Activated CD4-positive, CD25-positive, alpha-beta regulatory T cell treated with anti-CD3 and anti-CD28 coated beads, Interleukin-2, amount 50 U/mL, for 72 hours (primary cell): ENCODE data around the gene SLC35G3.
"Not testable (repeated sequence)": the region's sequence is repeated elsewhere in the genome, so short reads cannot be mapped to it uniquely, and the experiment has no call there.

Source experiments
- DNase-seq: peaks from one replicate; pipeline ENCODE4 v3.0.0; 2021

Gene SLC35G3

DNA sequence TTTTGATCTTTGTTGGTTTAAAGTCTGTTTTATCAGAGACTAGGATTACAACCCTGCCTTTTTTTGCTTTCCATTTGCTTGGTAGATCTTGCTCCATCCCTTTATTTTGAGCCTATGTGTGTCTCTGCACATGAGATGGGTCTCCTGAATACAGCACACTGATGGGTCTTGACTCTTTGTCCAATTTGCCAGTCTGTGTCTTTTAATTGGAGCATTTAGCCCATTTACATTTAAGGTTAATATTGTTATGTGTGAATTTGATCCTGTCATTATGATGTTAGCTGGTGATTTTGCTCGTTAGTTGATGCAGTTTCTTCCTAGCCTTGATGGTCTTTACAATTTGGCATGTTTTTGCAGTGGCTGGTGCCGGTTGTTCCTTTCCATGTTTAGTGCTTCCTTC lies 8.4 kb upstream of the SLC35G3 start:
- DNase-seq = not testable (repeated sequence)

DNA sequence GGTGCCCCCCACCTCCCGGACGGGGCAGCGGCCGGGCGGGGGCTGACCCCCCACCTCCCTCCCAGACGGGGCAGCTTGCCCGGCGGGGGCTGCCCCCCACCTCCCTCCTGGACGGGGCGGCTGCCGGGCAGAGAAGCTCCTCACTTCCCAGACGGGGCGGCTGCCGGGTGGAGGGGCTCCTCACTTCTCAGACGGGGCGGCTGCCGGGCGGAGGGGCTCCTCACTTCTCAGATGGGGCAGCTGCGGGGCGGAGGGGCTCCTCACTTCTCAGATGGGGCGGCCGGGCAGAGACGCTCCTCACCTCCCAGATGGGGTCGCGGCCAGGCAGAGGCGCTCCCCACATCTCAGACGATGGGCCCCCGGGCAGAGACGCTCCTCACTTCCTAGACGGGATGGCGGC lies 869 bp upstream of the SLC35G3 start:
- DNase-seq = not testable (repeated sequence)

DNA sequence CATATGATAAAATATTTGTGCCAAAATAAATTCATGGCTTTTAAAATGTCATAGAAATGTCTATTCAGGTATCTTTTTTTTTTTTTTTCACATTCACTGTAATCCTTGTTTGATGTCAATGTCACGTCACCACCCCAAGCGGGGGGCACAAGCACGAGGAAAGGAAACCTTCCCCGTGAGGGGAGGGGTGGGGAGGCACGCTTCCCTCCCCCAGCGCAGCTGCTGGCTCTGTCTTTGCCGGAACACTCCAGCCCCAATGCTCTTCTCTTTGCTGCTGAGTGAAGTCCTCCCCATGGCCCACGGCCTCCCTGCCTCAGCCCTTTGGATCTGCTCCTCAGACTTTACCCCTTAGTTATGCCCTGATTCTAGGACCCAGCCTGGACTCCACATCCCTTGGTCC lies 1.5 kb downstream of the SLC35G3 start:
- no peak for DNase-seq

DNA sequence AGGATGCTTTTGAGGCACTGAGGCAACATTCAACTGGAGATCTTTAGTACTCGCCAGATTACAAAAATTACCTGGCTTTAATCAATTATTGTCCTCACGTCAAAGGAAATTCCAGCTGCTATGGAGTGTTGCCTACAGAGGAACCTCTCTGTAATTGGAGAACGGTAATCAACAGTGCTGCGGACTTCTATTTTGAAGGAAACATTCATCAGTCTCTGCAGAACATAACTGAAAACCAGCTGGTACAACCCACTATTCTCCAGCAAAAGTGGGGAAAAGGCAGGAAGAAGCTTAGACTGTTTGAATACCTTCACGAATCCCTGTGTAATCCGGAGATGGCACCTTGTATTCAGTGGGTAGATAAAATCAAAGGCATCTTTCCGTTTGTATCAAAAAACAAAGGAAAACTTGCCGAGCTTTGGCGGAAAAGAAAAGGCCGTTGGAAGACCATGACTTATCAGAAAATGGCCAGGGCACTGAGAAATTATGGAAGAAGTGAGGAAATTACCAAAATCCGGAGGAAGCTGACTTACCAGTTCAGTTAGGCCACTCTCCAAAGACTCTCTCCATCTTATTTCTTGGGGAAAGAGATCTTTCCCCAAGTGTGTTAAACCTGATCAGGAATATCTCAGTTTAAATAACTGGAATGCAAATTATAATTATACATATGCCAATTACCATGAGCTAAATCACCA lies 3.0 kb downstream of the SLC35G3 start:
- no peak for DNase-seq

DNA sequence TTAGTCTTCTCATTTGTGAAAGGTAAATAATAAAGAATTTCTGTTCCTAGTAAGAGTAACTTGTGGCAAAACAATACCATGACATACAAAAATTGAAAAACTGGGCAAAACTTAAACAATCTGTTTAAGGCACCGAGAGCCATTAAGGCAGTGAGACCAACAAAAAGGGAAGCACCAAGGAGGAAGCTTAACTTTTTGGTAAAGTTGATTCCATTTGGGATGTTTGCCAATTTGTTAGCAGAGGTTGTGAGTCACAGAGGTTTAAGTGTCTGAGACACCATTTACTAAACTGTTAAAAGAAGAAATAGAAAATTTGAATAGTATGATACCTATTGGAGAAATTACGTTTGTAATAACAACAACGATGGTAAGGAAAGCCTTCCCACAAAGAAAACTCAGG lies 4.9 kb downstream of the SLC35G3 start:
- no peak for DNase-seq

DNA sequence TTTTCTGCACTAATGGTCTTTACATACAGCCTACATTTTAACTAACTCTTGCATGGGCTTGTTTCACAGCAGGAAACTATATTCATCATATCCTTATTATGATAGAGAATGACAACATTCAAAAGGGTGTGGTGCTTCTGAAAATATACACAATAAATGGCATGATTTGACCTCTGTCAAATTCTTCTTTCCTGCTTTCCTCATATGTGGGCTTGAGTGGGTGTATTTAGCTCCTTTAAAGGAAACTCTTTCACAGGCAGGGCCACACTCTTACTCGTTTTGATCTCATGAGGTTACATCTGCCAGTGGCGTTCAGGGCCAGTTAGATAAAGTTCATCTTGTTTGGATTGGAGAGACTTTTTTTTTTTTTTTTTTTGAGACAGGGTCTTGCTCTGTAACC lies 6.1 kb downstream of the SLC35G3 start:
- no peak for DNase-seq

DNA sequence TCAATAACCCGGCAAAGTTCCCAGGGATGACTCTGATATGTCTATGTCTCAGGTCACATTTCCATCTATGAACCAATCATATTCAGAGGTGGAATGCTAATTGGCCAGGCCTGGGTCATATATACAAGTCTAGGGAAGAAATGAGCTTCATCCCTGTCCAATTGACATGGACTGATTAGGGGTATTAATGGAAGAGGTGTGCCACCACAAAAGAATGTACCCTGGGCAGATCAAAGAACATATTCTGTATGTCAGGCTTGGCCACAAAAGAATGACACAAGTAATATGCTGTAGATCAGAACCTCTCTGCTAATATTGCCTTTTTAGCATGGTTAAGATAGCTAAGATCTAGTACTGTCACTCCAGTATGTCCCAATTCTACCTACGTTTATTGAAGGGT lies 6.7 kb downstream of the SLC35G3 start:
- no peak for DNase-seq

DNA sequence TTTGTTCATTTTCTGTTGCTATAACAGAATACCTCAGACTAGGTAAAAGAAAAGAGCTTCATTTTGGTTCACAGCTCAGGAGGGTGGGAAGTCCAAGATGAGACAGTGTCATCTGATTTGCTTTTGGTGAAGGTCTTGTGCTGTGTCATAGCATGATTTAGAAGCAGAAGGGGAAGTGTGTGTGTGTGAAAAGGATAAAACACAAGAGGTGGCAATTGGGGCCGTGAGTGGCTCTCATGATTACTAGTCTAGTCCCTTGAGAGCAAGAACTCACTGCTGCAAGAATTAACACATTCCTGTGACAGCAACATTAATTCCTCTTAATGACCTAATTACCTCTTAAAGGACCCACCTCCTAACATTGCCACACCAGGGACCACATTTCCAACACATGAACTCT lies 8.3 kb downstream of the SLC35G3 start:
- no peak for DNase-seq

DNA sequence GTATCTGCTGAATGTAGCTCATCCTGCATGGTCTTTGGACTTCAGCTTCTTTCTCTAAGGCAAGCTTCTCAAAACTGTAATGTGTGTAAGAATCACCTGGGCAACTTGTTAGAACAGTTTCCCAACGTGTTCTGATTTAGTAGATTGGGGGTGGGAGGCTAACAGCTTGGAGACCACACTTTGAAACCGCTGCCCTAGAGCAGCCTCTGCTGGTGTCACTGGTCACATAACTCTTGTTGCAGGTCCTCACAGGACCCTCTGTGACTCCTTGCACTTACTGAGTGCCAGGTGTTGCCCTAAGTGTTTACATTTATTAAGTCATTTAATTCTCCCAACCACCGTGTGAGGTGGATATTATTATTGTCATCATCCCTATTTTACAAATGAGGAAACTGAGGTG lies 9.9 kb downstream of the SLC35G3 start:
- DNase-seq = no peak

DNA sequence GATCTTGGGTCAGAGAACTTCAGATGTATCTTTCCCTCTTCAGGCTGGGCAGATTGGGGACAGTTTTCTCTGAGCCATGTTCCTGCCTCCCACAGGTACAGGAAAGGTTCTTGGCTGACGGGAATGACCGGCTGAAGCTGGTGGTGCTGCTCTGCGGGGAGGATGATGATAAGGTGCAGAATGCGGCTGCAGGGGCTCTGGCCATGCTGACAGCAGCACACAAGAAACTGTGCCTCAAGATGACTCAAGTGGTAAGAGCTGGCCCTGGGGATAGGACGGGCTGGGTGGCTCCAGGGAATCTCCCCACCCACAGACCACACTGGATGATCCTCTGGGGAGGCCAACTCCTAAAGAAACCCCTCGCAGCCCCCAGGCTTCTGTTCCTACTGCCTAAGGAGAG lies 10.9 kb downstream of the SLC35G3 start:
- DNase-seq = no peak

DNA sequence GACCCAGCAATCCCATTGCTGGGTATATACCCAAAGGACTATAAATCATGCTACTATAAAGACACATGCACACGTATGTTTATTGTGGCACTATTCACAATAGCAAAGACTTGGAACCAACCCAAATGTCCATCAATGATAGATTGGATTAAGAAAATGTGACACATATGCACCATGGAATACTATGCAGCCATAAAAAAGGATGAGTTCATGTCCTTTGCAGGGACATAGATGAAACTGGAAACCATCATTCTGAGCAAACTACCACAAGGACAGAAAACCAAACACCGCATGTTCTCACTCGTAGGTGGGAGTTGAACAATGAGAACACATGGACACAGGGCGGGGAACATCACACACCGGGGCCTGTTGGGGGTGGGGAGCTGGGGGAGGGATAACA lies 14.8 kb downstream of the SLC35G3 start:
- not testable (repeated sequence) for DNase-seq

DNA sequence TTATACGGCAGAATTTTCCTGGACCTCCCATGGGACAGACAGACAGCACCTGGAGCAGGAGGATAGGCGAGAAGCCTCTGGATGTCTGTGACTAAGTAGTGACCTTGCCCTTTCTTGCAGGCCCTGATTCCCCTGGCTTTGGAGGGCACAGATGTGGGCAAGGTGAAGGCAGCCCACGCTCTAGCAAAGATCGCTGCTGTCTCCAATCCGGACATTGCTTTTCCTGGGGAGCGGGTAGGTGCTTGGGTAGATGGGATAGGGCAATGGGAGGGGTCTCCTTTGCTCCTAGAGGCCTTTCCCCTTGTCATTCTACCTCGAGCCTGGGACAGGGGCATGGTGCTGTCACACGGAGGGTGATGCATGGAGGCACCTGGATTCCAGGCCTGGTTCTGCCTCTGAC lies 17.3 kb downstream of the SLC35G3 start:
- DNase-seq = no peak

DNA sequence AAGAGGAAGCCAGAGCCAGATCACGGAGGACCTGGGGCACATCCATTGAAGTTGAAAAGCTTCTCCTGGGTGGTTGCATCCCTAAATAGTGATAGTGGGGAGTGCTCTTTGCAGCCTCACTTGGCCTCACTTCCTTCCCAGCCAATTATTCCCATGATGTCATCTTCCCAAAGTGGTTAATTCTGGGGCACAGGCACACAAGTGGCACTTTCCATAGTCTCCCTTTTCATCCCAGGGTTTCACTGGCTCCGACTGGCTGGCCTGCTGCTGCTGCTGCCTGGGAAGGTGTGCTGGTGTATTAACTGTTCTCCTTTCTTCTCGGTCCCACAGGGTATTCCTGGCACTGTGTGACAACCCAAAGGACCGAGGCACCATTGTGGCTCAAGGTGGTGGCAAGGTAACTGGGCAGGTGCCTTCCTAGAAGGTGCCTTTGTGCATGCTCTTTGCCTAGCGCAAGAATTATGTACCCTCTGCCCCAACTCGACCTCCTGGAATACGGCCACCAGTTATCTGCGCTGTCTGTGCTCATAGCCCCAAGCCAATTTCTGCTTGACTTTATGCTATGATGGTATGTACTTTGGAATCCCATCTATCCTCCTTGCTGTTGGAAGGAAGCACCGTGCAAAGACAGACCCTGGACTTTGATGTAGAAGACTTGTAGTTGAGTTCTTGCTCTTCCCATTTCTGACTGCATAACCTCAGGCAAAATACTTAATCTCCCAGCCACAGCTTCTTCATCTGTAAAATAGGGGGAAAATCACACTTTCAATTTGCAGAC lies 18.4 kb downstream of the SLC35G3 start:
- DNase-seq = no peak

DNA sequence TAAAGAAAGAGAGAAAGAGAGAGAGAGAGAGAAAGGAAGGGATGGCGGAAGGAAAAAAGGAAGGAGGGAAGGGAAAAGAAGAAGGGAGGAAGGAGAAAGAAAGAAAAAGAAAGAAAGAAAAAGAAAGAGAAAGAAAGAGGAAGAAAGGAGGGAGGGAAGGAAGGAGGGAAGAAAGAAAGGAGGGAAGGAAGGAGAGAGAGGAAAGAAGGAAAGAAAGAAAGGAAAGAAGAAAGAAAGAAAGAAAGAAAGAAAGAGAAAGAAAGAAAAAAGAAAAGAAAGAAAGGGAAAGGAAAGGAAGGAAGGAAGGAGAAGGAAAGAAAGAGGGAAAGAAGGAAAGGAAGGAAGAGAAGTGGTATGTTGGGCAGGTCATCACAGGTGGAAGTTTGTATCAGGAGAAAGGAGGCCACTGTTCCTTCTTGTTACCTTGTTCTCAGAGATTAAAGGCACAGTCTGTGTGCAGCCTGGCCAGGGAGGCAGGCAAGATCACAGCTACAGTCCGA lies 19.3 kb downstream of the SLC35G3 start:
- DNase-seq = no peak

DNA sequence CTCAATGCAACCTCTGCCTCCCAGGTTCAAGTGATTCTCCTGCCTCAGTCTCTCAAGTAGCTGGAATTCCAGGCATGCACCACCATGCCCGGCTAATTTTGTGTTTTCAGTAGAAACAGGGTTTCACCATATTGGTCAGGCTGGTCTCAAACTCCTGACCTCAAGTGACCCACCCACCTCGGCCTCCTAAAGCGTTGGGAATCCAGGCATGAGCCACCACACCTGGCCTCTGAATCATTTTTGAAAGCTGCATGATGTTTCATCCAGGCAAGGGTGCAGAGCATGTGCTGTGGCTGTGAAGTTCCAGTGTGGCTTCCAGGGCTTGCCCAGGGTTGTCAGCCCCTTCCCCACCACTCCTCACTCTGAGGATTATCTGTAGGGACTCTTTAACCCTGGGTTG lies 21.9 kb downstream of the SLC35G3 start:
- DNase-seq = not testable (repeated sequence)

DNA sequence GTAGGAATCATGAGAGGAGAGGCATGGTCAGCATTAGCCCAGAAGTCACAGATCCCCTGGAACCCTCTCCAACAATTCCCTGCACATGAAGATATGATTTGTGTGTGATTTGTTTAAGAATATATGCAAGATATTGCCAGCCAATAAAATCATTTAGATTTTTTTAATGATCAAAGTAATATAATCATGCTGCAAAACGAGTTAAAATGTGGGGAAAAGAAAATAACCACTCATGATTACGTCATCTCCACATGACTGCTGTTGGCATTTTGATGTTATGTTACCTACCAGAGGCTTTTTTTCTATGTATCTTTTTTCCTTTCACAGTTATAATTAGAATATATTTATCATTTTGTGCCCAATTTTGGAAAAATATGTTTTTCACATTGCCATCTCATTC lies 22.4 kb downstream of the SLC35G3 start:
- no peak for DNase-seq

DNA sequence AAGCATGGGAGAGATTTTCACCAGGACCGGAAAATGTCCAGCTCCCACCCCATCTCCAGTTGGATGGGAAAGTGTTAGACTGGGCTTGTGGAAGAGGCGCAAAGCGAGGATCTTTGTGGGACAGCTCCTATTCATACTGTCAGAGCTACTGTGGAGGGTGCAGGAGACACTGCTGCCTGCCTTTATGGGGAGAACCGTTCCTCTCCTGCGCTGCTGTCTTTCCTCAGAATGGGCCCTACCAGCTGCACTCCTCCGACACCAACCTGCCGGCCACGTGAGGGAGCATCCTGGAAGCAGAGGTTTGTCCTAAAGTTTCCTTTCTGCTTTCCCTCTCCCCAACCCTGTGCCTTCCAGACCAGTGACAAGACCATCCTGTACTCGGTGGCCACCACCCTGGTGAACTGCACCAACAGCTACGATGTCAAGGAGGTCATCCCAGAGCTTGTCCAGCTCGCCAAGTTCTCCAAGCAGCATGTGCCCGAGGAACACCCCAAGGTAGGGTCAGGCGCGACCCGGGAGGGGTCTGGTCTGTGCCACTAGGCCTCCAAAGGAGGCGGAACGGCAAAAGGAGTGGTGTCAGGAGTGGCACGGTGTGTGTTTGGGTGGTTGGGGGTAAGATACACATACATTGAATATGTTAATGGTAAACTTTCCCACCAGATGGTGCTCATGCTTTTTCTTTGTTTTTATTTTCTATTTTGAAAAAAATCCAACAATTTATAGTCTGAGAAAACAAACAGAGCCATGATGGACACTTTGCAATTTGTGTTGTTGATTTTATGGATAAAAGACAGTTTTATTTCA lies 23.0 kb downstream of the SLC35G3 start:
- no peak for DNase-seq

DNA sequence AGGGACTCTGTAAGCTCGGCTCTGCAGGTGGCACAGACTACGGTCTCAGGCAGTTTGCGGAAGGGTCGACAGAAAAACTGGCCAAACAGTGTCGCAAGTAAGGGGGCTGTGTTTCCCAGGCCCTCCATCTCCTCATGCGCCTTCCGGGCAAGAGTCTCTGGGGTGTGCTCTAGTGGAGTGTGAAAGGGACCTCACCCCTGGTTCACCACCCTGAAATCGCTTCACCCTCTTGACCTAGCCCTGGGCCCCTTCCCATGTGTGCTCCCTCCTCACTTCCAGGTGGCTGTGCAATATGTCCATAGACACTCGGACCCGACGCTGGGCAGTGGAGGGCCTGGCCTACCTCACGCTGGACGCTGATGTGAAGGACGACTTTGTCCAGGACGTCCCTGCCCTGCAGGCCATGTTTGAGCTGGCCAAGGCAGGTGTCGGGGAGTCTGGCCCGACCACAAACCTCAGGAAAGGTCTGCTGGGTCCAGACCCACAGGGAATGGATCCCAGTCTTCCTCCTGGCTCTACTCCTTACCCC lies 24.3 kb downstream of the SLC35G3 start:
- DNase-seq = no peak

DNA sequence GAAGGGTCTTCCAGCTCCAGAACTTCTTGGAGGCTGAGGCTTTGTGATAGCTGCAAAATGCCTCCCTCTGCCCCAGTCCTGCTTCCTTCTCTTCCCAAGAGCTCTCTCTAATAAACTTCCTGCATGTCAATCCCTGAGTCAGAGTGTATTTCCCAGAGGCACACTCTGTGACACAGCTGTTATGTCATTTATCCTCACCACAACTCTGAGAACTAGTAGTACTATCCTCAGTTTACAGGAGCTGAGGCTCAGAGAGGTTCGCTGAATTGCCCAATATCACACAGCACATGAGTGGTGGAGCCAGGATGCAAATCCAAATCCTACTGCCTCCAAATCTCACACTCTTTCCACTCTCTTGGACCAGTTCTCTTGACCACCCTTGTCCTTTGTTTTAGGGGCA lies 26.5 kb downstream of the SLC35G3 start:
- no peak for DNase-seq

DNA sequence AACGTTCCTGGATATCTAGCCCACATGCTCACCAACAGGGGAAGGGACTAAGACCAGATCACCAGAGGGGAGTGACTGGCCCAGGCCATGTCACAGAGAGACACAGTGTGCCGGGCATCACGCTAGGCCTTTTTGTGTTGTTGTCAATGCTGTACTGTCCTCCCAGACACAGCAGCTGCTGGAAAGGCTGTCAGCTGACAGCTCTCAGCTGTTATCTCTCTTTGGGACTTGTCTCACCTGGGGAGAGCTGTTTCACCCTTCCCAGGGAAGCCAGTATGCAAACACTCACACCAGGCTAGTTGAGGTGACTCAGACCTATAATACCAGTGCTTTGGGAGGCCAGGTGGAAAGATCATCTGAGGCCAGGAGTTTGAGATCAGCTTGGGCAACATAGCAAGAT lies 27.1 kb downstream of the SLC35G3 start:
- DNase-seq = no peak

DNA sequence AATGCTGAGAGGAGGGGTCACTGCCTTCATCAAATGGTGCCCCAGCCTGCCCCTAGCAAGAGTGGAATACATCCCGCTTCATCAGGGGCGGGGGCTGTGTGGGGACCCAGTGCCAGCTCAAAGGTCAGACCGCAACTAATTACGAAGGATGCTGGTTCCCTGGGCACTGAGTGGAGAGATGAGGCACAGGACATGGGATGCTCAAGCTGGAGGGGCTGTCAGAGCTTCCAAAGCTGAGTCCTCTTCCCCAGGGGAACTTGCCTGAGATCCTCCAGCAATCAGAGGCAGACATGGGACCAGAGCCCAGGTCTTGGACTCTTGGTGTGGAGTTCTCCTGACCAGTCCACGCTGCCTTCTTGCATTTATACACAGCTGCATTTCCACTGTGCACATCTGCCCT lies 27.7 kb downstream of the SLC35G3 start:
- DNase-seq = no peak

DNA sequence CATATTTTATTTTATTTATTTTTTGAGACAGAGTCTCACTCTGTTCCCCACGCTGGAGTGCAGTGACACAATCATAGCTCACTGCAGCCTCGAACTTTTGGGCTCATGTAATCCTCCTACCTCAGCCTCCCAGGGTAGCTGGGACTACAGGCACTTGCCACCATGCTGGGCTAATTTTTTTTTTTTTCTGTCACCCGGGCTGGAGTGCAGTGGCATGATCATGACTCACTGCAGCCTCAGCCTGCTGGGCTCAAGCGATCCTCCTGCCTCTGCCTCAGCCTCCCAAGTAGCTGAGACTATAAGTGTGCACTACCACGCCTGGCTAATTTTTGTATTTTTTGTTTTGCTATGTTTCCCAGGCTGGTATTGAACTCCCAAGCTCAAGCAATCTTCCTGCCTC lies 29.5 kb downstream of the SLC35G3 start:
- no peak for DNase-seq

DNA sequence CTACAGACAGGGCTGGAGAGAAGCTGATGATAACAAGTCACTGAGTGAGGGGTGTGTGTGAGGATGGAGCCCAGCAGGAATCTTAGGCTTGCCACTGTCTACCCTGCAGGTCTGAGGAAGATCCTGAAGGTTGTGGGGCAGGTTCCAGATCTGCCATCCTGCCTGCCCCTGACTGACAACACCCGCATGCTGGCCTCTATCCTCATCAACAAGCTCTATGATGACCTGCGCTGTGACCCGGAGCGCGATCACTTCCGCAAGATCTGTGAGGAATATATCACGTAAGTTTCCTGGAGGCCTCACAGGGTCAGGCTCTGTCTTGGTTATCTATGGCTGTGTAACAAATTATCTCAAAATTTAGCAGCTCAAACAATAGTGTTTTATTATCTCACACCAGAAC lies 30.3 kb downstream of the SLC35G3 start:
- DNase-seq = no peak
